ENCODE data around the gene CCDC85B. TPM values are rescaled to one million over a fixed set of nuclear protein-coding genes. Genes with fewer than 3 reads are reported as not detected.

CCDC85B gene
- total and polyA plus RNA-seq, 2 of the 13 experiments (the other 11 are each of a cell fraction or from before 2014, with no cell fraction given), result 8.2 to 19.5 TPM

DNA sequence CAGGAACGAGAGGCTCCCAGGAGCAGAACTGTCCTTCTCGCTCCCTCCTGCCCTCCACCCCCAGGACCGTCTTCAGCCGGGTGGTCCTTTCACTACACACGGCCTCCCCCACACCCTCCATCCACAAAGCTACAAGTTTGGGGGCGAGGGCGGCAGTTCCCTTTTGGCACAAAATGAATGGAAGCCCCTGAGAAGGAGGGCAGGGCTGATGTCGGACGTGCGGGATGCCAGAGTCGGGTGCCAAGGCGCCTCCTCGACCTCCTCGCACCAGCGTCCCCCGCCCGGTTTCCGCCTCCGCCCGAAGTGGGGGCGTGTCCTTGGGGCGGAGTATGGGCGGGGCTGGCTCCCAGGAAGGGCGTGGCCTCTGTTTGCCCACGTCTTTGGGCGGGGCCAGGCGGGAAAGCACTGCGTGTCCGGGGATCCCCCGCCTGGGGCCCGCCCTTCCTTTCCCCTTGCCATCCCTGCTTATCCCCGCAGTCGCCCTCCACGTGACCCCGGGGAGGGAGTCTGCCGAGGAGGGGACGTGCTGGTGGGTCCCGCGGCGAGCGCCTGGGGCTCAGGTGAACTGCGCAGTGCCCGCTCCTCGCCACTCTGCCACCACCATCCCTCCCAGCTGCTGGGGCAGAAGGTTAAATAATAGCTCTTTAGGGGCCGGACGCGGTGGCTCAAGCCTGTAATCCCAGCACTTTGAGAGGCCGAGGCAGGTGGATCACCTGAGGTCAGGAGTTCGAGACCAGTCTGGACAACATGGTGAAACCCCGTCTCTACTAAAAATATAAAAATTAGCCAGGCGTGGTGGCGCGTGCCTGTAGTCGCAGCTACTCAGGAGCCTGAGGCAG lies 16.9 kb upstream of the CCDC85B start (continued):
- TF ChIP-seq, protein P1, sequence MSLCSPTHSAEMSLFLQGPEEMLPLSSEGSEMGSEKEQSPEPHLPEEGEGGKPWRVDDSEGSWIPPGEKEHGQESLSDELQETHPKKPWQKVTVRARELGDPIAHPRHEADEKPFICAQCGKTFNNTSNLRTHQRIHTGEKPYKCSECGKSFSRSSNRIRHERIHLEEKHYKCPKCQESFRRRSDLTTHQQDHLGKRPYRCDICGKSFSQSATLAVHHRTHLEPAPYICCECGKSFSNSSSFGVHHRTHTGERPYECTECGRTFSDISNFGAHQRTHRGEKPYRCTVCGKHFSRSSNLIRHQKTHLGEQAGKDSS (CRISPR knock-in tag; IDR thresholded peaks at IDR 0.05; ENCODE audit: borderline replicate concordance, low read depth), result no peak
- TF ChIP-seq REPIN1 (CRISPR knock-in tag; IDR thresholded peaks at IDR 0.05; ENCODE audit: borderline replicate concordance, low read depth) (no peak), PHF5A (CRISPR knock-in tag; IDR thresholded peaks at IDR 0.05; ENCODE audit: low read depth, unreplicated experiment) (peak; percentile 19), JUND (CRISPR knock-in tag; IDR thresholded peaks at IDR 0.05) (no peak), HOXA3 (CRISPR knock-in tag; IDR thresholded peaks at IDR 0.05) (peak; percentile 69), EHMT2 (IDR thresholded peaks at IDR 0.05; ENCODE audit: borderline replicate concordance, low read depth, low read length) (no peak), AHR (CRISPR knock-in tag; IDR thresholded peaks at IDR 0.05) (no peak), ZMAT3 (CRISPR knock-in tag; conservative IDR thresholded peaks at IDR 0.05) (no peak; the same call in 1 of the 2 replicates)
- TF ChIP-seq, protein P2, sequence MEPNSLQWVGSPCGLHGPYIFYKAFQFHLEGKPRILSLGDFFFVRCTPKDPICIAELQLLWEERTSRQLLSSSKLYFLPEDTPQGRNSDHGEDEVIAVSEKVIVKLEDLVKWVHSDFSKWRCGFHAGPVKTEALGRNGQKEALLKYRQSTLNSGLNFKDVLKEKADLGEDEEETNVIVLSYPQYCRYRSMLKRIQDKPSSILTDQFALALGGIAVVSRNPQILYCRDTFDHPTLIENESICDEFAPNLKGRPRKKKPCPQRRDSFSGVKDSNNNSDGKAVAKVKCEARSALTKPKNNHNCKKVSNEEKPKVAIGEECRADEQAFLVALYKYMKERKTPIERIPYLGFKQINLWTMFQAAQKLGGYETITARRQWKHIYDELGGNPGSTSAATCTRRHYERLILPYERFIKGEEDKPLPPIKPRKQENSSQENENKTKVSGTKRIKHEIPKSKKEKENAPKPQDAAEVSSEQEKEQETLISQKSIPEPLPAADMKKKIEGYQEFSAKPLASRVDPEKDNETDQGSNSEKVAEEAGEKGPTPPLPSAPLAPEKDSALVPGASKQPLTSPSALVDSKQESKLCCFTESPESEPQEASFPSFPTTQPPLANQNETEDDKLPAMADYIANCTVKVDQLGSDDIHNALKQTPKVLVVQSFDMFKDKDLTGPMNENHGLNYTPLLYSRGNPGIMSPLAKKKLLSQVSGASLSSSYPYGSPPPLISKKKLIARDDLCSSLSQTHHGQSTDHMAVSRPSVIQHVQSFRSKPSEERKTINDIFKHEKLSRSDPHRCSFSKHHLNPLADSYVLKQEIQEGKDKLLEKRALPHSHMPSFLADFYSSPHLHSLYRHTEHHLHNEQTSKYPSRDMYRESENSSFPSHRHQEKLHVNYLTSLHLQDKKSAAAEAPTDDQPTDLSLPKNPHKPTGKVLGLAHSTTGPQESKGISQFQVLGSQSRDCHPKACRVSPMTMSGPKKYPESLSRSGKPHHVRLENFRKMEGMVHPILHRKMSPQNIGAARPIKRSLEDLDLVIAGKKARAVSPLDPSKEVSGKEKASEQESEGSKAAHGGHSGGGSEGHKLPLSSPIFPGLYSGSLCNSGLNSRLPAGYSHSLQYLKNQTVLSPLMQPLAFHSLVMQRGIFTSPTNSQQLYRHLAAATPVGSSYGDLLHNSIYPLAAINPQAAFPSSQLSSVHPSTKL (CRISPR knock-in tag; IDR thresholded peaks at IDR 0.05), result peak; percentile 63
- TF ChIP-seq, protein P3, sequence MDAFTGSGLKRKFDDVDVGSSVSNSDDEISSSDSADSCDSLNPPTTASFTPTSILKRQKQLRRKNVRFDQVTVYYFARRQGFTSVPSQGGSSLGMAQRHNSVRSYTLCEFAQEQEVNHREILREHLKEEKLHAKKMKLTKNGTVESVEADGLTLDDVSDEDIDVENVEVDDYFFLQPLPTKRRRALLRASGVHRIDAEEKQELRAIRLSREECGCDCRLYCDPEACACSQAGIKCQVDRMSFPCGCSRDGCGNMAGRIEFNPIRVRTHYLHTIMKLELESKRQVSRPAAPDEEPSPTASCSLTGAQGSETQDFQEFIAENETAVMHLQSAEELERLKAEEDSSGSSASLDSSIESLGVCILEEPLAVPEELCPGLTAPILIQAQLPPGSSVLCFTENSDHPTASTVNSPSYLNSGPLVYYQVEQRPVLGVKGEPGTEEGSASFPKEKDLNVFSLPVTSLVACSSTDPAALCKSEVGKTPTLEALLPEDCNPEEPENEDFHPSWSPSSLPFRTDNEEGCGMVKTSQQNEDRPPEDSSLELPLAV (CRISPR knock-in tag; conservative IDR thresholded peaks at IDR 0.05; ENCODE audit: low read depth), result no peak
- TF ChIP-seq, protein P4, sequence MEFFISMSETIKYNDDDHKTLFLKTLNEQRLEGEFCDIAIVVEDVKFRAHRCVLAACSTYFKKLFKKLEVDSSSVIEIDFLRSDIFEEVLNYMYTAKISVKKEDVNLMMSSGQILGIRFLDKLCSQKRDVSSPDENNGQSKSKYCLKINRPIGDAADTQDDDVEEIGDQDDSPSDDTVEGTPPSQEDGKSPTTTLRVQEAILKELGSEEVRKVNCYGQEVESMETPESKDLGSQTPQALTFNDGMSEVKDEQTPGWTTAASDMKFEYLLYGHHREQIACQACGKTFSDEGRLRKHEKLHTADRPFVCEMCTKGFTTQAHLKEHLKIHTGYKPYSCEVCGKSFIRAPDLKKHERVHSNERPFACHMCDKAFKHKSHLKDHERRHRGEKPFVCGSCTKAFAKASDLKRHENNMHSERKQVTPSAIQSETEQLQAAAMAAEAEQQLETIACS (CRISPR knock-in tag; IDR thresholded peaks at IDR 0.05), result no peak
- TF ChIP-seq, protein P5, sequence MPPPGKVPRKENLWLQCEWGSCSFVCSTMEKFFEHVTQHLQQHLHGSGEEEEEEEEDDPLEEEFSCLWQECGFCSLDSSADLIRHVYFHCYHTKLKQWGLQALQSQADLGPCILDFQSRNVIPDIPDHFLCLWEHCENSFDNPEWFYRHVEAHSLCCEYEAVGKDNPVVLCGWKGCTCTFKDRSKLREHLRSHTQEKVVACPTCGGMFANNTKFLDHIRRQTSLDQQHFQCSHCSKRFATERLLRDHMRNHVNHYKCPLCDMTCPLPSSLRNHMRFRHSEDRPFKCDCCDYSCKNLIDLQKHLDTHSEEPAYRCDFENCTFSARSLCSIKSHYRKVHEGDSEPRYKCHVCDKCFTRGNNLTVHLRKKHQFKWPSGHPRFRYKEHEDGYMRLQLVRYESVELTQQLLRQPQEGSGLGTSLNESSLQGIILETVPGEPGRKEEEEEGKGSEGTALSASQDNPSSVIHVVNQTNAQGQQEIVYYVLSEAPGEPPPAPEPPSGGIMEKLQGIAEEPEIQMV (CRISPR knock-in tag; IDR thresholded peaks at IDR 0.05; ENCODE audit: low read depth), result no peak
- TF ChIP-seq, protein P6, sequence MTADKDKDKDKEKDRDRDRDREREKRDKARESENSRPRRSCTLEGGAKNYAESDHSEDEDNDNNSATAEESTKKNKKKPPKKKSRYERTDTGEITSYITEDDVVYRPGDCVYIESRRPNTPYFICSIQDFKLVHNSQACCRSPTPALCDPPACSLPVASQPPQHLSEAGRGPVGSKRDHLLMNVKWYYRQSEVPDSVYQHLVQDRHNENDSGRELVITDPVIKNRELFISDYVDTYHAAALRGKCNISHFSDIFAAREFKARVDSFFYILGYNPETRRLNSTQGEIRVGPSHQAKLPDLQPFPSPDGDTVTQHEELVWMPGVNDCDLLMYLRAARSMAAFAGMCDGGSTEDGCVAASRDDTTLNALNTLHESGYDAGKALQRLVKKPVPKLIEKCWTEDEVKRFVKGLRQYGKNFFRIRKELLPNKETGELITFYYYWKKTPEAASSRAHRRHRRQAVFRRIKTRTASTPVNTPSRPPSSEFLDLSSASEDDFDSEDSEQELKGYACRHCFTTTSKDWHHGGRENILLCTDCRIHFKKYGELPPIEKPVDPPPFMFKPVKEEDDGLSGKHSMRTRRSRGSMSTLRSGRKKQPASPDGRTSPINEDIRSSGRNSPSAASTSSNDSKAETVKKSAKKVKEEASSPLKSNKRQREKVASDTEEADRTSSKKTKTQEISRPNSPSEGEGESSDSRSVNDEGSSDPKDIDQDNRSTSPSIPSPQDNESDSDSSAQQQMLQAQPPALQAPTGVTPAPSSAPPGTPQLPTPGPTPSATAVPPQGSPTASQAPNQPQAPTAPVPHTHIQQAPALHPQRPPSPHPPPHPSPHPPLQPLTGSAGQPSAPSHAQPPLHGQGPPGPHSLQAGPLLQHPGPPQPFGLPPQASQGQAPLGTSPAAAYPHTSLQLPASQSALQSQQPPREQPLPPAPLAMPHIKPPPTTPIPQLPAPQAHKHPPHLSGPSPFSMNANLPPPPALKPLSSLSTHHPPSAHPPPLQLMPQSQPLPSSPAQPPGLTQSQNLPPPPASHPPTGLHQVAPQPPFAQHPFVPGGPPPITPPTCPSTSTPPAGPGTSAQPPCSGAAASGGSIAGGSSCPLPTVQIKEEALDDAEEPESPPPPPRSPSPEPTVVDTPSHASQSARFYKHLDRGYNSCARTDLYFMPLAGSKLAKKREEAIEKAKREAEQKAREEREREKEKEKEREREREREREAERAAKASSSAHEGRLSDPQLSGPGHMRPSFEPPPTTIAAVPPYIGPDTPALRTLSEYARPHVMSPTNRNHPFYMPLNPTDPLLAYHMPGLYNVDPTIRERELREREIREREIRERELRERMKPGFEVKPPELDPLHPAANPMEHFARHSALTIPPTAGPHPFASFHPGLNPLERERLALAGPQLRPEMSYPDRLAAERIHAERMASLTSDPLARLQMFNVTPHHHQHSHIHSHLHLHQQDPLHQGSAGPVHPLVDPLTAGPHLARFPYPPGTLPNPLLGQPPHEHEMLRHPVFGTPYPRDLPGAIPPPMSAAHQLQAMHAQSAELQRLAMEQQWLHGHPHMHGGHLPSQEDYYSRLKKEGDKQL (CRISPR knock-in tag; IDR thresholded peaks at IDR 0.05; ENCODE audit: low read depth), result no peak

All from HepG2 (cell line).